ENCODE results near the gene GRK1.

Gene GRK1

DNA sequence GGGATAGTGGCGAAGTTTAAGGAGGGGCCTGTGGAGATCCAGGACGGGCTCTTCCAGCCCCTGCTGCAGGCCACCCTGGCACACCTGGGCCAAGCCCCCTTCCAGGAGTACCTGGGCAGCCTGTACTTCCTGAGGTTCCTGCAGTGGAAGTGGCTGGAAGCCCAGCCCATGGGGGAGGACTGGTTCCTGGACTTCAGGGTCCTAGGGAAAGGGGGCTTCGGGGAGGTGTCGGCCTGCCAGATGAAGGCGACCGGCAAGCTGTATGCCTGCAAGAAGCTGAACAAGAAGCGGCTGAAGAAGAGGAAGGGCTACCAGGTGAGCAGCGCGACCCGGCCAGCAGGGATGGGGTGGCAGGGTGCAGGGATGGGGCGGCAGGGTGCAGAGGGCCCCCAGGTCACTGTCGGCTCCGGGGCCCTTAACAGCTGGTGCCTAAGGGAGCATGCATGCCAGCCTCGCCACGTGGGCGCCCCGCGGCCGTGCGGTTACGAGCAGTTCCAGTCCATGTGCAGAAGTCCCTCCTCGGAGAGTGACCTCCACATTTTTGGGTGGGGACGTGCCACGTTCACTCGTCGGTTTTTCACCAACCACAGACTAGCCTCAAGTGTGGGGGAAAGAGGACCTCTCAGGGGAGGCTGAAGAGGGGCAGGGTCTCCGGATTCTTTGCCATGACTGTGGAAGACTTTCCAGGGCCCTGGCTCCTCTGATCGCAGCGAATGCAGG is 912 bp downstream of the GRK1 start:
- TF ChIP-seq, protein P1, sequence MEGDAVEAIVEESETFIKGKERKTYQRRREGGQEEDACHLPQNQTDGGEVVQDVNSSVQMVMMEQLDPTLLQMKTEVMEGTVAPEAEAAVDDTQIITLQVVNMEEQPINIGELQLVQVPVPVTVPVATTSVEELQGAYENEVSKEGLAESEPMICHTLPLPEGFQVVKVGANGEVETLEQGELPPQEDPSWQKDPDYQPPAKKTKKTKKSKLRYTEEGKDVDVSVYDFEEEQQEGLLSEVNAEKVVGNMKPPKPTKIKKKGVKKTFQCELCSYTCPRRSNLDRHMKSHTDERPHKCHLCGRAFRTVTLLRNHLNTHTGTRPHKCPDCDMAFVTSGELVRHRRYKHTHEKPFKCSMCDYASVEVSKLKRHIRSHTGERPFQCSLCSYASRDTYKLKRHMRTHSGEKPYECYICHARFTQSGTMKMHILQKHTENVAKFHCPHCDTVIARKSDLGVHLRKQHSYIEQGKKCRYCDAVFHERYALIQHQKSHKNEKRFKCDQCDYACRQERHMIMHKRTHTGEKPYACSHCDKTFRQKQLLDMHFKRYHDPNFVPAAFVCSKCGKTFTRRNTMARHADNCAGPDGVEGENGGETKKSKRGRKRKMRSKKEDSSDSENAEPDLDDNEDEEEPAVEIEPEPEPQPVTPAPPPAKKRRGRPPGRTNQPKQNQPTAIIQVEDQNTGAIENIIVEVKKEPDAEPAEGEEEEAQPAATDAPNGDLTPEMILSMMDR (IDR thresholded peaks at IDR 0.05; ENCODE audit: insufficient read depth, low read depth, low read length, missing control alignments) = no peak
- DNase-seq (ENCODE audit: low read depth) = no peak
- H3K4me3 ChIP-seq (ENCODE audit: low read length) = no peak overlapping the region

DNA sequence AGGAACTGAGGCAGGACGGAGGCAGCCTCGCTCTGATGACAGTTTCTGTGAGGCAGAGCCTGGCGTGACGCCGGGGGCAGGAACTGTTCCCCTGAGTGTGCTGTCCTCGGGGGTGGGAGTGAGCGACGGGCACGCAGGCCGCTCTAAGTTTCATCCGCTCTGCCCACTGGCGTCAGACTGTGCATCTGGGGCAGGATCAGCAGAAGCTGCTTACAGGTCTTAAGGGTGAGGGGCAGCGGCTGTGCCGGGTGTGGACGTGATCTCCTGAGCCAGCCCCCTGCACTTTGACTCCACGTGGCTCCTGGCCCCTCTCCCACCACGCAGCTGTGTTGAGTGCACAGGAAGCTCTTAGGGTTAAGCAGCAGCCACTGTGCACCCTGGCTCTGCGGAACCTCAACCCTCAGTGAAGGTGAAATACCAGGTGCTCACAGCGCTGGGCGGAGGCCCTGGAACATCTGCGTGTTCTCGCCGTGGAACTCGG is 1.5 kb downstream of the GRK1 start:
- no peak for DNase-seq (ENCODE audit: low read depth)

DNA sequence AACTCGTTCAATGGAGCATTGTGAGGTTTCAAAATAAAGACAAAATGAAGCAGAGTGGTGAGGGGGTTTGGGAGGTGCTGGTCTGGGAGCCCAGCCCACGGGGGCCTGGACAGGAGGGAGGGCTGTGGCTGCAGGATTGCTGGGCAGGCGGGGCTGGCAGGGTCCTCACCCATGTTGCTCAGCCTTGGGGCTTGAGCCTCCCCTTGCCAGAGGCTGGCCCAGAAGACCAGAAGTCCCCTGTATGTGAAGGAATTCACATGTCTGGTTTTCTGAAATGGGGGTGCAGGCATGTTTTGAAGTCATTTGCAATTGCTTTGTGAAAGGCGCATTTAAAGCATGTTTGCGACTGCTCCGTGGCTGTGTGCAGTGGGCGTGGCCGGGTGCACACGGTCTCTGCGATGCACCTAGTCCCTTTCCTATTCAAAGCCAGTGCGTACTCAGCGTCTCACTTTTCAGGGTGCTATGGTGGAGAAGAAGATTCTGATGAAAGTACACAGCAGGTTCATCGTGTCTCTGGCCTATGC is 2.3 kb downstream of the GRK1 start:
- DNase-seq (ENCODE audit: low read depth) = no peak
- no peak overlapping the region for H3K4me3 ChIP-seq (ENCODE audit: low read length)
- TF ChIP-seq, protein P1 (IDR thresholded peaks at IDR 0.05; ENCODE audit: insufficient read depth, low read depth, low read length, missing control alignments) = no peak

More for the DNA sequence above, 1.5 kb downstream of the GRK1 start:
- no peak overlapping the region for H3K4me3 ChIP-seq (ENCODE audit: low read length)
- TF ChIP-seq, protein P1 (IDR thresholded peaks at IDR 0.05; ENCODE audit: insufficient read depth, low read depth, low read length, missing control alignments) = no peak

DNA sequence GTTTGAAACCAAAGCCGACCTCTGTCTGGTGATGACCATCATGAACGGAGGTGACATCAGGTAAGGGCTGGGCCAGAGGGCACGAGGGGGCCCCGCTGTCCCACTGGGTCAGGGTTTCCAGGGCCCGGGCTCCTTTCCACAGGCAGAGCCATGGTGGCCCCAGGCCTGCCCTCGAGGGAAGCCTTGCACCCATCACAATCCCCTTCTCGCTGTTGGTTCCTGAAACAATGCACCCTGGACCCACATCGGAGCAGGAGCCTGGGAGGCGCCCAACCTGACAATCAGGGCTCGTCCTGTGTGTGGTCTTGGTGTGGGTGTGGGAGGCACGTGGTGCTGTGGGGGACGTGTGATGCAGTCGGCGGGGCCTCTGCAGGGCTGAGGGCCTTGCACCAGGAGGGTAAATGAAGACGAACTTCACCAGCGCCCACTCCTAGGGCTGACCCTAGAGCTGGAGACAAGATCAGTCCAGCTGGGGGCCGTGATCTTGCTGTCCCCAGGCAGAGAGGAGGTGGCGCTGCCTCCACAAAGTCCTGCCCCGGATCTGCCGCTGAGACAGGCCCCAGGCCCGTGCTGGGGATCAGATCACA is 2.8 kb downstream of the GRK1 start:
- no peak overlapping the region for H3K4me3 ChIP-seq (ENCODE audit: low read length)
- TF ChIP-seq, protein P1 (IDR thresholded peaks at IDR 0.05; ENCODE audit: insufficient read depth, low read depth, low read length, missing control alignments) = no peak
- no peak for DNase-seq (ENCODE audit: low read depth)

DNA sequence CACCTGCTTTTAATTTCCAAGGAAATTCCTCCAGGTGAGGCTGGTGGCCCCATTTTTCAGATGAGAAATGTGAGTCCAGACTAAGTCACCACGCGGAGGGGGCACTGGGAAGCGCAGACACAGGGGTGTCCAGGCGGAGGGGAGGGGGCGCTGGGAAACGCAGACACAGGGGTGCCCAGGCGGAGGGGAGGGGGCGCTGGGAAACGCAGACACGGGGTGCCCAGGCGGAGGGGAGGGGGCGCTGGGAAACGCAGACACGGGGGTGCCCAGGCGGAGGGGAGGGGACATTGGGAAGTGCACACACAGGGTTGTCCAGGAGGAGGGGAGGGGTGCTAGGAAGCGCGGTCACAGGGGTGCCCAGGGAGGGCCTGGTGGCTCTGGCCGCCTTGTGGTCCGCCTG is 3.5 kb downstream of the GRK1 start:
- H3K4me3 ChIP-seq (ENCODE audit: low read length) = no peak overlapping the region
- TF ChIP-seq, protein P1 (IDR thresholded peaks at IDR 0.05; ENCODE audit: insufficient read depth, low read depth, low read length, missing control alignments) = no peak
- DNase-seq (ENCODE audit: low read depth) = no peak

DNA sequence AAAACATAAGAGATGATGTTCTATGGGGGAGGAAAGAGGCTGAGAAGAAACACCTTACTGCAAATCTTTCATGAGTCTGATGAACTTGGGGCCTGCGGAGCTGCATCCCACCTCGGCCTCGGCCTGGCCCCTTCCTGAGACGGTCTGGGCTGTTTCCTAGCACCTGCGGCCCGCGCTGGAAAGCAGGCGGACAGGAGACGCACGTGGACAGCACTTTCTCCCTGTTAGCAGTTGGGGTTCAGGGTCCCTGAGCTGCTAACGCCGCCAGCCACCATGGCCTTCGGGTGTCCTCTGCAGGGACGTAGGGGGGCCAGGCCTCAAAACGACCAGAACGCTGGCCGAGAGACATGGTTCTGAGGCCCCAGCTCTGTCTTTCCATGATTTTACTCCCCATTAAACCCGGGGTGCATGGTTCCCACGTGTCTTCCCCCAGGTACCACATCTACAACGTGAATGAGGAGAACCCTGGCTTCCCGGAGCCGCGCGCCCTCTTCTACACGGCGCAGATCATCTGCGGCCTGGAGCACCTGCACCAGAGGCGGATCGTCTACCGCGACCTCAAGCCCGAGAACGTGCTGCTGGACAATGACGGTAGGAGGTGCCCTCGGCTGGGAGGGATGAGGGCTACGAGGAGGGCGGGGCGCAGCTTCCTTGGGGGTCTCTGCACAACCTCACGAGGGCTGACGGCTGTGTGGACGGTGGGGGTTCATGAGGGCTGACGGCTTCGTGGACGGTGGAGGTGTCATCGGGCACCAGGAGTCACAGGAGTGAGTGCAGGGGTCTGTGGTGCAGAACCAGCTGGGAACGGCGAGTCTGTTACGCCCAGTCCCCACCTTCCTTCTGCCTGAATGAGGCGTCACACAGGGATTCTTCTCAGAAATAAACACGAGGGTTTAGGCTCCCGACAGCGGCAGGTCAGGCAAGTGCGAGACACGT is 4.3 kb downstream of the GRK1 start:
- TF ChIP-seq, protein P1 (IDR thresholded peaks at IDR 0.05; ENCODE audit: insufficient read depth, low read depth, low read length, missing control alignments) = no peak
- DNase-seq (ENCODE audit: low read depth) = no peak
- H3K4me3 ChIP-seq (ENCODE audit: low read length) = no peak overlapping the region
